Lung (tissue), 12 donors: ENCODE measurements around the gene MYL5. TPM values are rescaled to one million over a fixed set of nuclear protein-coding genes. Genes with fewer than 3 reads are reported as not detected.

ENCODE experiments used
- ATAC-seq: fragments of 200-7000 bp; cut with Tn5 transposase; one replicate; pipeline ENCODE4 v1.9.1; 2020; ENCODE audit warnings: moderate number of reproducible peaks; ENCODE audit not compliant: insufficient read depth, low FRiP score
- DNase-seq, 3 donors: peaks; one replicate each; pipeline ENCODE4 v3.0.0-alpha.2; 2013 to 2017
- H3K27ac ChIP-seq, 2 donors: one replicate each; pipeline ENCODE4 v1.5.1; 2013; ENCODE audit warnings: mild to moderate bottlenecking in 2 of 2, moderate library complexity in 2 of 2, control low read depth in 1 of 2, inconsistent platforms in 1 of 2, low read depth in 1 of 2, low read length in 1 of 2
- H3K27me3 ChIP-seq, 3 donors: one replicate each; pipeline ENCODE4 v1.5.1; 2013; ENCODE audit warnings: low read length in 2 of 3; ENCODE audit not compliant: control insufficient read depth in 3 of 3, insufficient read depth in 3 of 3
- H3K36me3 ChIP-seq, 4 donors: one replicate each; pipeline ENCODE4 v1.5.1; 2013; ENCODE audit warnings: low read length in 4 of 4, mild to moderate bottlenecking in 1 of 4, moderate library complexity in 1 of 4; ENCODE audit not compliant: control insufficient read depth in 4 of 4, insufficient read depth in 4 of 4
- H3K4me1 ChIP-seq, 5 donors: one replicate each; pipeline ENCODE4 v1.5.1; 2013; ENCODE audit warnings: low read length in 5 of 5, mild to moderate bottlenecking in 2 of 5, moderate library complexity in 1 of 5; ENCODE audit not compliant: control insufficient read depth in 5 of 5, insufficient read depth in 5 of 5
- H3K4me3 ChIP-seq: one replicate; pipeline ENCODE4 v1.5.1; 2013; ENCODE audit warnings: mild to moderate bottlenecking, control low read depth, moderate library complexity
- H3K9ac ChIP-seq, 2 donors: one replicate each; pipeline ENCODE4 v1.5.1; 2013; ENCODE audit warnings: low read length in 2 of 2, control low read depth in 1 of 2; ENCODE audit not compliant: insufficient read depth in 1 of 2
- H3K9me3 ChIP-seq, 4 donors: one replicate each; pipeline ENCODE4 v1.5.1; 2013; ENCODE audit warnings: low read length in 3 of 4, mild to moderate bottlenecking in 1 of 4, moderate library complexity in 1 of 4; ENCODE audit not compliant: control insufficient read depth in 4 of 4, insufficient read depth in 3 of 4
- WGBS, 2 donors: extraction: QIAGEN DNeasy Blood & Tissue Kit; methylation state at CpG; one replicate each; pipeline ENCODE4 v1.1.7; 2013; 5-methylcytosine and 5-hydroxymethylcytosine counted together
- polyA plus RNA-seq, 2 donors: library from polyadenylated mRNA; stranded (reverse); fragments of 200-250 nt; gene quantifications; one replicate each; pipeline ENCODE4 v1.2.1, GENCODE V29; 2013
- total RNA-seq, 2 donors: library from RNA; depleted of rRNA in 1 of 2; stranded (reverse); fragments of >200 nt in 1 of 2; gene quantifications; one replicate each; pipeline ENCODE4 v1.2.1, GENCODE V29; 2014 to 2021
- TF ChIP-seq, protein P1 (sequence below): IDR thresholded peaks from 2 replicates; pipeline ENCODE4 v1.5.1; 2012; ENCODE audit warnings: mild to moderate bottlenecking; ENCODE audit errors: control extremely low read depth, extremely low read depth
- donor health status: control.
- donor health status: control.
- donor health status: Bipolar disorder and iron deficiency.
- donor health status: healthy.
- donor health status: DM: yes; HTN: yes; CAD: no.

The MYL5 gene
- total and polyA plus RNA-seq, 4 donors, result 5.6 to 20.0 (median 10.5) TPM

DNA sequence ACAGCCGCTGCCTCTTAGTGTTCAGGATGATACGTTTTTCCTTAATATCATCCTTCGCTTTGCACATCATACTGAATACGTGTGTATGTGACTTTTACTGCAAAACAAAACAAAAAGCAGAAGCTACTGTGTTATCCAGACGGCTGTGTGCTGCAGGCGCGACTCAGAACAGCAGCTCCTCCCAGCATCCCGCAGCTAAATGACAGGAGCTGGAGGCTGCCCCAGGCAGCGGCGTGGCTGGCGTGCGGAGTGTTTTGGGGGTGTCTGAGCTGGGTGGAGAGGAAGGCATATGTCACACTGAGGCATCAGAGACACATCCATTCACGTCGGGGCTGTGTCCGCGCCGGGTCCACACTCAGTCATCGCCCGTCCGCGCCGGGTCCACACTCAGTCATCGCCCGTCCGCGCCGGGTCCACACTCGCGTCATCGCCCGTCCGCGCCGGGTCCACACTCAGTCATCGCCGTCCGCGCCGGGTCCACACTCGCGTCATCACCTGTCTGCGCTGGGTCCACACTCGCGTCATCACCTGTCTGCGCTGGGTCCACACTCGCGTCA is 47.9 kb downstream of the MYL5 start:
- Histone ChIP-seq H3K4me3 (no peak overlapping the region), H3K36me3 (peaks cover 0 to 11% (median 5%) of the 10 kb centered on the region in 4 donors), H3K27me3 (no peaks in the 10 kb centered on the region), H3K4me1 (peaks cover 0 to 23% (median 0%) of the 10 kb centered on the region in 5 donors), H3K9me3 (no peaks in the 10 kb centered on the region), H3K9ac (no peak overlapping the region), H3K27ac (no peak overlapping the region)
- TF ChIP-seq, protein P1, sequence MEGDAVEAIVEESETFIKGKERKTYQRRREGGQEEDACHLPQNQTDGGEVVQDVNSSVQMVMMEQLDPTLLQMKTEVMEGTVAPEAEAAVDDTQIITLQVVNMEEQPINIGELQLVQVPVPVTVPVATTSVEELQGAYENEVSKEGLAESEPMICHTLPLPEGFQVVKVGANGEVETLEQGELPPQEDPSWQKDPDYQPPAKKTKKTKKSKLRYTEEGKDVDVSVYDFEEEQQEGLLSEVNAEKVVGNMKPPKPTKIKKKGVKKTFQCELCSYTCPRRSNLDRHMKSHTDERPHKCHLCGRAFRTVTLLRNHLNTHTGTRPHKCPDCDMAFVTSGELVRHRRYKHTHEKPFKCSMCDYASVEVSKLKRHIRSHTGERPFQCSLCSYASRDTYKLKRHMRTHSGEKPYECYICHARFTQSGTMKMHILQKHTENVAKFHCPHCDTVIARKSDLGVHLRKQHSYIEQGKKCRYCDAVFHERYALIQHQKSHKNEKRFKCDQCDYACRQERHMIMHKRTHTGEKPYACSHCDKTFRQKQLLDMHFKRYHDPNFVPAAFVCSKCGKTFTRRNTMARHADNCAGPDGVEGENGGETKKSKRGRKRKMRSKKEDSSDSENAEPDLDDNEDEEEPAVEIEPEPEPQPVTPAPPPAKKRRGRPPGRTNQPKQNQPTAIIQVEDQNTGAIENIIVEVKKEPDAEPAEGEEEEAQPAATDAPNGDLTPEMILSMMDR, result no peak
- ATAC-seq (no peak), DNase-seq (no peak)
- 95 to 96% methylated on average over 47 of the region's 47 CpGs for WGBS, 2 donors

DNA sequence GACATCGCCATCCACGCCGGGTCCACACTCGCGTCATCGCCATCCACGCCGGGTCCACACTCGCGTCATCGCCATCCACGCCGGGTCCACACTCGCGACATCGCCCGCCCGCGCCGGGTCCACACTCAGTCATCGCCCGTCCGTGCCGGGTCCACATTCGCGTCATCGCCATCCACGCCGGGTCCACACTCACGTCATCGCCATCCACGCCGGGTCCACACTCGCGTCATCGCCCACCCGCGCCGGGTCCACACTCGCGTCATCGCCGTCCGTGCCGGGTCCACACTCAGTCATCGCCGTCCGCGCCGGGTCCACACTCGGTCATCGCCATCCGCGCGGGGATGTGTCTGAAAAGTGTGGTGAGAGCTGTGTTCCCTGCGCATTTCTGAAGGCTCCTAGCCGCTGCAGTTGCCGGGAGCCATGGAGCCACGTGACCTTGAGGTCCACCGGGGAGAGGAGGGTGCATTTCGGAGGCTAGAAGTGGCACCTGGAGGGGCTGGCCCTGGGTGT is 48.6 kb downstream of the MYL5 start:
- no peak for ATAC-seq
- Histone ChIP-seq H3K4me3 (no peak overlapping the region), H3K27me3 (no peaks in the 10 kb centered on the region), H3K9me3 (no peaks in the 10 kb centered on the region), H3K36me3 (peaks cover 0 to 11% (median 5%) of the 10 kb centered on the region in 4 donors), H3K27ac (no peak overlapping the region), H3K9ac (no peak overlapping the region), H3K4me1 (peaks cover 0 to 21% (median 0%) of the 10 kb centered on the region in 5 donors)
- 98% methylated on average over 60 to 61 of the region's 61 CpGs for WGBS, 2 donors
- no peak for DNase-seq
- TF ChIP-seq, protein P1, result no peak

GRCh38 chr4:723751-724530 is 49.6 kb downstream of the MYL5 start:
- TF ChIP-seq, protein P1, result no peak
- 94% methylated on average over 28 of the region's 28 CpGs for WGBS, 2 donors
- Histone ChIP-seq H3K4me3 (no peak overlapping the region), H3K9ac (no peak overlapping the region), H3K4me1 (peaks cover 0 to 19% (median 0%) of the 10 kb centered on the region in 5 donors), H3K27me3 (no peaks in the 10 kb centered on the region), H3K36me3 (peaks cover 0 to 11% (median 5%) of the 10 kb centered on the region in 4 donors), H3K27ac (no peak overlapping the region), H3K9me3 (no peaks in the 10 kb centered on the region)
- ATAC-seq (no peak), DNase-seq (no peak)
